ENCODE measurements around the gene FGR. TPM values are rescaled to one million over a fixed set of nuclear protein-coding genes. Genes with fewer than 3 reads are reported as not detected.

Gene FGR
- total and polyA plus RNA-seq, 2 of the 13 experiments (the other 11 are each of a cell fraction or from before 2014, with no cell fraction given), result not detected

DNA sequence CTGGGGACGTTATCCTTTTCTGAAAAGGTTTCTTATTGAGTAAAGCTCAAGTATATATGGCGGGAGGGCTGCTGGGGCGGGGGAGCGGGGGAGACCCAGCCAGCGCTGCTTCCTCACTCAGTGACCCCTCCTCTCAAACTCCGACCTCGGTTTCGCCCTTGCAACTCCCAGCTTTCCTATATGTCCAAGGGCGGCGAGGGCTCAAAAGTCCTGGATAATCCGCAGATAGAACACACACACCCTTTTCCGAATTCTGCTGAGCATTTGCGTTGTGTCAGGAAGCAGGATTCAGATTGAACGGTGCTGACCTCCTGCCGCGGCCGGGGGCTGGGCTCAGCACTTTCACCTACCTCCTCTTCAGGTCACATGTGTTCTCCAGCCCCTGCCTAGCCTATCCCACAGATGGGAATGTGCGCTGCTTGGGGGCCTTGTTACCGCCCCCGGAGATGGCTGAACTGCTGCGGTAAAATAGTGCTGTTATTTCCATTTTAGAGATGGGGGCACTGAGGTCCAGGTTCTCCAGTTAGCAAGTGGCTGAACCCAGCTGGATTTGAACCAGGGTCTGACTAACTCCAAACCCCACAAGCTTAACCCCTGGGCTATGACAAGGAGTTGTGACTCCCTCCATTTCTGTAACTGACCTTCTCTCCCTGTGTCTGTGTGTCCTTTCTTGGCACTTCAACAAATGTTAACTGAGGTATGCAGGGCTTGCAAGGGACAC is 30.2 kb downstream of the FGR start (continued):
- TF ChIP-seq, protein P1, sequence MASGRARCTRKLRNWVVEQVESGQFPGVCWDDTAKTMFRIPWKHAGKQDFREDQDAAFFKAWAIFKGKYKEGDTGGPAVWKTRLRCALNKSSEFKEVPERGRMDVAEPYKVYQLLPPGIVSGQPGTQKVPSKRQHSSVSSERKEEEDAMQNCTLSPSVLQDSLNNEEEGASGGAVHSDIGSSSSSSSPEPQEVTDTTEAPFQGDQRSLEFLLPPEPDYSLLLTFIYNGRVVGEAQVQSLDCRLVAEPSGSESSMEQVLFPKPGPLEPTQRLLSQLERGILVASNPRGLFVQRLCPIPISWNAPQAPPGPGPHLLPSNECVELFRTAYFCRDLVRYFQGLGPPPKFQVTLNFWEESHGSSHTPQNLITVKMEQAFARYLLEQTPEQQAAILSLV (CRISPR knock-in tag; IDR thresholded peaks at IDR 0.05; ENCODE audit: borderline replicate concordance), result no peak
- no peak for TF ChIP-seq MAF1 (CRISPR knock-in tag; IDR thresholded peaks at IDR 0.05; ENCODE audit: borderline replicate concordance)
- TF ChIP-seq SIN3A (IDR thresholded peaks at IDR 0.05; ENCODE audit: borderline replicate concordance, low read depth, low read length), result no peak
- TF ChIP-seq ZNF510 (CRISPR knock-in tag; IDR thresholded peaks at IDR 0.05; ENCODE audit: low read depth), result no peak
- no peak for TF ChIP-seq MBD4 (IDR thresholded peaks at IDR 0.05; ENCODE audit: borderline replicate concordance, low read length)
- TF ChIP-seq, protein P2, sequence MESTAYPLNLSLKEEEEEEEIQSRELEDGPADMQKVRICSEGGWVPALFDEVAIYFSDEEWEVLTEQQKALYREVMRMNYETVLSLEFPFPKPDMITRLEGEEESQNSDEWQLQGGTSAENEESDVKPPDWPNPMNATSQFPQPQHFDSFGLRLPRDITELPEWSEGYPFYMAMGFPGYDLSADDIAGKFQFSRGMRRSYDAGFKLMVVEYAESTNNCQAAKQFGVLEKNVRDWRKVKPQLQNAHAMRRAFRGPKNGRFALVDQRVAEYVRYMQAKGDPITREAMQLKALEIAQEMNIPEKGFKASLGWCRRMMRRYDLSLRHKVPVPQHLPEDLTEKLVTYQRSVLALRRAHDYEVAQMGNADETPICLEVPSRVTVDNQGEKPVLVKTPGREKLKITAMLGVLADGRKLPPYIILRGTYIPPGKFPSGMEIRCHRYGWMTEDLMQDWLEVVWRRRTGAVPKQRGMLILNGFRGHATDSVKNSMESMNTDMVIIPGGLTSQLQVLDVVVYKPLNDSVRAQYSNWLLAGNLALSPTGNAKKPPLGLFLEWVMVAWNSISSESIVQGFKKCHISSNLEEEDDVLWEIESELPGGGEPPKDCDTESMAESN (CRISPR knock-in tag; conservative IDR thresholded peaks at IDR 0.05), result no peak
- no peak for TF ChIP-seq PHF5A (CRISPR knock-in tag; IDR thresholded peaks at IDR 0.05; ENCODE audit: low read depth, unreplicated experiment)
- TF ChIP-seq, protein P3, sequence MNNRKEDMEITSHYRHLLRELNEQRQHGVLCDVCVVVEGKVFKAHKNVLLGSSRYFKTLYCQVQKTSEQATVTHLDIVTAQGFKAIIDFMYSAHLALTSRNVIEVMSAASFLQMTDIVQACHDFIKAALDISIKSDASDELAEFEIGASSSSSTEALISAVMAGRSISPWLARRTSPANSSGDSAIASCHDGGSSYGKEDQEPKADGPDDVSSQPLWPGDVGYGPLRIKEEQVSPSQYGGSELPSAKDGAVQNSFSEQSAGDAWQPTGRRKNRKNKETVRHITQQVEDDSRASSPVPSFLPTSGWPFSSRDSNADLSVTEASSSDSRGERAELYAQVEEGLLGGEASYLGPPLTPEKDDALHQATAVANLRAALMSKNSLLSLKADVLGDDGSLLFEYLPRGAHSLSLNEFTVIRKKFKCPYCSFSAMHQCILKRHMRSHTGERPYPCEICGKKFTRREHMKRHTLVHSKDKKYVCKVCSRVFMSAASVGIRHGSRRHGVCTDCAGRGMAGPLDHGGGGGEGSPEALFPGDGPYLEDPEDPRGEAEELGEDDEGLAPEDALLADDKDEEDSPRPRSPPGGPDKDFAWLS (CRISPR knock-in tag; IDR thresholded peaks at IDR 0.05; ENCODE audit: borderline replicate concordance), result no peak
- no peak for TF ChIP-seq ZFX (CRISPR knock-in tag; IDR thresholded peaks at IDR 0.05; ENCODE audit: low read depth)
- TF ChIP-seq ZNF501 (CRISPR knock-in tag; IDR thresholded peaks at IDR 0.05), result no peak; the same call in 1 of the 2 replicates
- TF ChIP-seq SSRP1 (CRISPR knock-in tag; IDR thresholded peaks at IDR 0.05), result no peak
- no peak for TF ChIP-seq ZBTB7B (CRISPR knock-in tag; IDR thresholded peaks at IDR 0.05)
- TF ChIP-seq ZNF263 (CRISPR knock-in tag; IDR thresholded peaks at IDR 0.05), result 0 out of 2 replicates have a peak, but pooled peaks have one; percentile 47
- peak; percentile 62; the same call in 1 of the 2 replicates for TF ChIP-seq ZNF629 (CRISPR knock-in tag; conservative IDR thresholded peaks at IDR 0.05)
- TF ChIP-seq, protein P4, sequence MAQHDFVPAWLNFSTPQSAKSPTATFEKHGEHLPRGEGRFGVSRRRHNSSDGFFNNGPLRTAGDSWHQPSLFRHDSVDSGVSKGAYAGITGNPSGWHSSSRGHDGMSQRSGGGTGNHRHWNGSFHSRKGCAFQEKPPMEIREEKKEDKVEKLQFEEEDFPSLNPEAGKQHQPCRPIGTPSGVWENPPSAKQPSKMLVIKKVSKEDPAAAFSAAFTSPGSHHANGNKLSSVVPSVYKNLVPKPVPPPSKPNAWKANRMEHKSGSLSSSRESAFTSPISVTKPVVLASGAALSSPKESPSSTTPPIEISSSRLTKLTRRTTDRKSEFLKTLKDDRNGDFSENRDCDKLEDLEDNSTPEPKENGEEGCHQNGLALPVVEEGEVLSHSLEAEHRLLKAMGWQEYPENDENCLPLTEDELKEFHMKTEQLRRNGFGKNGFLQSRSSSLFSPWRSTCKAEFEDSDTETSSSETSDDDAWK (CRISPR knock-in tag; IDR thresholded peaks at IDR 0.05), result no peak
